Measurements from ENCODE around the gene SEL1L.
A peak's percentile ranks its signal among the peaks of the same experiment; 100 is the strongest.

The SEL1L gene

DNA sequence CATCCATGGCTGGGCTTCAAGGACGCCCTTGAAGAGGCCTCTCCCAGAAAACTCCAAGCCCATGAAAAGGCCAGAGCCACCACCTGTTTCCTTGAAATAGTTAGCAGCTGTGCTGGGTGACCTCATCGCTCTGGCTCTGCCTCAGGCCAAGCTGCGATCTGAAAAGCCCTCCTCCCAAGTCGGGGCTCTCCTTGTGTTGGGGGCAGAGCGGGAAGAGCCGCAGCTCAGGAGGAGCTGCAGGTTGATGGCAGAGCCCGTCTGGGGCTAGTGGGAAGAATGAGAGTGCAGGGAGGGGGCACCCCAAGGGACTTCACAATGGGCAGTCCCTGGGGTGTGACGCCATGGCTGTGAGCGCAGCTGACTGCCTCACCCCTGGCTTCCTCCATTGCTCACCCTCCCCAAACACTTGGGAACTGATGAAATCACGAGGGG is 83.5 kb downstream of the SEL1L start:
- no peak overlapping the region for H3K4me3 ChIP-seq (ENCODE audit: control insufficient read depth, low read depth, low read length)
- peak; percentile 64 for DNase-seq (ENCODE audit: low read depth)
- TF ChIP-seq, protein P1, sequence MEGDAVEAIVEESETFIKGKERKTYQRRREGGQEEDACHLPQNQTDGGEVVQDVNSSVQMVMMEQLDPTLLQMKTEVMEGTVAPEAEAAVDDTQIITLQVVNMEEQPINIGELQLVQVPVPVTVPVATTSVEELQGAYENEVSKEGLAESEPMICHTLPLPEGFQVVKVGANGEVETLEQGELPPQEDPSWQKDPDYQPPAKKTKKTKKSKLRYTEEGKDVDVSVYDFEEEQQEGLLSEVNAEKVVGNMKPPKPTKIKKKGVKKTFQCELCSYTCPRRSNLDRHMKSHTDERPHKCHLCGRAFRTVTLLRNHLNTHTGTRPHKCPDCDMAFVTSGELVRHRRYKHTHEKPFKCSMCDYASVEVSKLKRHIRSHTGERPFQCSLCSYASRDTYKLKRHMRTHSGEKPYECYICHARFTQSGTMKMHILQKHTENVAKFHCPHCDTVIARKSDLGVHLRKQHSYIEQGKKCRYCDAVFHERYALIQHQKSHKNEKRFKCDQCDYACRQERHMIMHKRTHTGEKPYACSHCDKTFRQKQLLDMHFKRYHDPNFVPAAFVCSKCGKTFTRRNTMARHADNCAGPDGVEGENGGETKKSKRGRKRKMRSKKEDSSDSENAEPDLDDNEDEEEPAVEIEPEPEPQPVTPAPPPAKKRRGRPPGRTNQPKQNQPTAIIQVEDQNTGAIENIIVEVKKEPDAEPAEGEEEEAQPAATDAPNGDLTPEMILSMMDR (conservative IDR thresholded peaks at IDR 0.05; ENCODE audit: control insufficient read depth, insufficient read depth, low read depth, low read length): no peak

DNA sequence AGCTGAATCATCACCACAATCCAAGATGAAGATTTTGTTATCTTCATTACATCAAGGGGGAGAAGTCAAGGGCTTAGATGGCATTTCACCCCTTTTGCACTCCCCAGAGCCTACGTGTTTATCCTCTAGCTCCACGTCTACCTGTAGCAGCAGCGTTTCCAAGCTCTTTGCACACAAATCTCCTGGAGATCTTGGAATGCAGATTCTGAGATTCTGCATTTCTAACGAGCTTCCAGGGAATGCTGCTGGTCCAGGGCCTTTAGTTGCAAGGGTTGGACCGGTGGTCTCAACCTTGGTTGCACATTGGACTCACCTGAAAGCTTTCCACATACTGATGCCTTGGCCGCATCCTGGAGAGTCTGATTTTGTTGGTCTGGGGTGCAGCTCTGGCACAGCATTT is 84.1 kb downstream of the SEL1L start:
- H3K4me3 ChIP-seq (ENCODE audit: control insufficient read depth, low read depth, low read length): no peak overlapping the region
- TF ChIP-seq, protein P1 (conservative IDR thresholded peaks at IDR 0.05; ENCODE audit: control insufficient read depth, insufficient read depth, low read depth, low read length): no peak

DNA sequence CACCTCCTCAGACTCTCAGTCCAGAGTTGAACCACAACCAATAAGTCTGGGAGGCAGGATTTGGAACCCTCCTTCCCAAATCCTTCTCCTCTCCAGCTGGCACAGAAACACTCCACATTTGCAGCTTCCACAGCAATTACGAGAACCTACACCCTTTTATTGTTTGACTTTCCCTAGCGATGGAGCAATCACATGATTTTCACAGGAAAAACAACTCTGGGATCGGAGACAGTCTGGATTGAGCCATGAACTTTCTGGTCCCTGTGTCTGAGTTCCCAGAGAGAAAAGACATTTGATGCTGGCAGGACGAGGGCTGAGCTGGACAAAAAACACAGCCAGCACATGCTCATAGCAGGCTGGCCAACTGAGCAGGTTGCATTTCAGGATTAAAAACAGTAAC is 84.5 kb downstream of the SEL1L start:
- no peak overlapping the region for H3K4me3 ChIP-seq (ENCODE audit: control insufficient read depth, low read depth, low read length)
- TF ChIP-seq, protein P1 (conservative IDR thresholded peaks at IDR 0.05; ENCODE audit: control insufficient read depth, insufficient read depth, low read depth, low read length): no peak
- no peak for DNase-seq (ENCODE audit: low read depth)

More for the DNA sequence above, 84.1 kb downstream of the SEL1L start:
- DNase-seq (ENCODE audit: low read depth): no peak

DNA sequence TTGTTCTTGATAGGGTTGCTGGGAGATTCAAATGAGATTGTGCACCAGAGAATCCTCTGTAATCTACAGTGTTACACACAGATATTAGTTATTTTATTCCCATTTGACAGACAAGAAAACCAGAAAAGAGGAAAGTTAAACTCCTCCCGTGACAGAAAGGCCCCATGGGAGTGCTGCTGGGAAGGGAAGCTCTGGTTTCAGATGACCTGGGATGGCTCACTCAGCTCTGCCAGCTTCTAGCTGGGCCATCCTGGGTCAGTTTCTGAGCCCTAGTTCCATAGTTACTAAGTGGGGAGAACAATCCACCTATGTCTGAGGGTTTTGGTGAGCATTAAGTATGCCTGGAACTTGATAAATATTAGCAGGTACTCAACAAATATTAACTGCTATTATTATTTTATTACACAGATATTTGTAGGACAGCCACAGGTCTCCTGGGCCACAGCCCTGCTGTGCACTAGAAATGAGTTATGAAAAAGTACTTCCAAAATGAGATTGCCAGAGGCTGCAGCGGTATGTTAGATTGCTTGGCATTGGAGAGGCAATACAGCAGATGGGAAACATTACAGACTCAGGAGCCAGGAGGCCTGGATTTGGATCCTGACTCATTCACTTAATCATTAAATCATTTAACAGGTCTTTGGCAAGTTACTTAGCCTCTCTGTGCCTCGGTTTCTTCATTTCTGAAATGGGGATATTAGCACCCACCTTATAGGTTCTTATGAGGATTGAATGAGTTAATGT is 86.5 kb downstream of the SEL1L start:
- H3K4me3 ChIP-seq (ENCODE audit: control insufficient read depth, low read depth, low read length): no peak overlapping the region
- TF ChIP-seq, protein P1 (conservative IDR thresholded peaks at IDR 0.05; ENCODE audit: control insufficient read depth, insufficient read depth, low read depth, low read length): no peak
- peak; percentile 62 for DNase-seq (ENCODE audit: low read depth)

DNA sequence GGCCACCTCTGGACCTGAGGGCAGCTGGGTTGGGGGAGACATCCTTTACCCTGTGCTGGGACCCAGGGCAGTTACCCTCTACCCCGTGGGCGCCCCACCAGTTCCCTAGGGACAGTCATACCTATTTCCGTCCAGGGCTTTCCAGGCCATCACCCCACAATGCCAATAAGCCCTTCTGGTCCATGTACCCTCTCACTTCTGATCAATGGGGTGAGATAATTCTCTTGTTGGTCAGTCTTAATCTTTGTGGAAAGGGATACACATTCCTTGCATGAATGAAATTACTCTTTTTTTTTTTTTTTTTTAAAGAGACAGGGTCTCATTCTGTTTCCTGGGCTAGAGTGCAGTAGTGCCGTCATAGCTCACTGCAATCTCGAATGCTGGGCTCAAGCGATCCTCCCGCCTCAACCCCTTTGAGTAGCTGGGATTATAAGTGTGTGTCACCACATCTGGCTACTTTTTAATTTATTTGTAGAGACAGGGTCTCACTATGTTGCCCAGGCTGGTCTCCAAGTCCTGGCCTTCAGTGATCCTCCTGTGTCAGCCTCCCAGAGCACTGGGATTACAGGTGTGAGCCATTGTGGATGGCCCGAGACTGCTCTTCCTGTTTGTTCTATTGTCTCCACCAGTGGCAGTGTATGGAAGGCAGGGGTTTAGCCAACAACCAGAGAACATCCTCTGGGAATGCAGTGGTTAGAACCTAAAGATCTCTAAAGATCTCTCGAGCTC is 87.2 kb downstream of the SEL1L start:
- TF ChIP-seq, protein P1 (conservative IDR thresholded peaks at IDR 0.05; ENCODE audit: control insufficient read depth, insufficient read depth, low read depth, low read length): no peak
- DNase-seq (ENCODE audit: low read depth): no peak
- no peak overlapping the region for H3K4me3 ChIP-seq (ENCODE audit: control insufficient read depth, low read depth, low read length)

DNA sequence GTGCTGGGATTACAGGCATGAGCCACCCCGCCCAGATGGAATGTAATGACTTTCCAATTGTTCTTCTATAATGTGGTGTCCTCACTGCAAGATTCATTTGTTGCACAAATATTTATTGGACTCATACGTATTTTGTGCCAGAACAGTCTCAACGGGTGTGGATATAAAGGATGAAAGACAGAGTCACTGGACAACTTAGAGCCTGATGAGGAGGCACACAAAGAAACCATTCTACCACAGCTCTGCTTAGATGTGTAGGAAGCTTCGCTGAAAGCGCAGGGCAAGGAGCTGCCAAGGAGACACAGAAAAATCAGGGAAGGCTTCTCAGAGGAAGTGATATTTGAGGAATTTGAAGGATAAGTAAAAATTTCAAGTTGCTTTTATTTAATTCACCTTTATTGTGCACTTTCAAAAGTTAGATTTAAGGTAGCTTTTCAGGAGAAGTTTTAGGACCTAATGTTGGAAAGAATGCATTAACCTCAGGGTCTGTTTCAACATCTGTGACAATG is 92.0 kb downstream of the SEL1L start:
- TF ChIP-seq, protein P1 (conservative IDR thresholded peaks at IDR 0.05; ENCODE audit: control insufficient read depth, insufficient read depth, low read depth, low read length): no peak
- H3K4me3 ChIP-seq (ENCODE audit: control insufficient read depth, low read depth, low read length): no peak overlapping the region
- DNase-seq (ENCODE audit: low read depth): no peak
